D721Med (cell line): ENCODE measurements around the gene KRTAP12-1.

ENCODE experiments used
- DNase-seq: peaks from one replicate; pipeline ENCODE4 v3.0.0; 2011; ENCODE audit warnings: low spot score; ENCODE audit not compliant: insufficient read length
- FAIRE-seq: peaks from 2 replicates; lab custom pipeline; 2011; peaks lifted over from hg19 to GRCh38; lab: Jason Lieb, UNC
- TF ChIP-seq, protein P1 (sequence below): IDR thresholded peaks from 2 replicates; pipeline ENCODE4 v1.5.1; 2012; ENCODE audit warnings: mild to moderate bottlenecking, control low read depth; ENCODE audit not compliant: insufficient read depth; ENCODE audit errors: missing control alignments

The KRTAP12-1 gene

DNA sequence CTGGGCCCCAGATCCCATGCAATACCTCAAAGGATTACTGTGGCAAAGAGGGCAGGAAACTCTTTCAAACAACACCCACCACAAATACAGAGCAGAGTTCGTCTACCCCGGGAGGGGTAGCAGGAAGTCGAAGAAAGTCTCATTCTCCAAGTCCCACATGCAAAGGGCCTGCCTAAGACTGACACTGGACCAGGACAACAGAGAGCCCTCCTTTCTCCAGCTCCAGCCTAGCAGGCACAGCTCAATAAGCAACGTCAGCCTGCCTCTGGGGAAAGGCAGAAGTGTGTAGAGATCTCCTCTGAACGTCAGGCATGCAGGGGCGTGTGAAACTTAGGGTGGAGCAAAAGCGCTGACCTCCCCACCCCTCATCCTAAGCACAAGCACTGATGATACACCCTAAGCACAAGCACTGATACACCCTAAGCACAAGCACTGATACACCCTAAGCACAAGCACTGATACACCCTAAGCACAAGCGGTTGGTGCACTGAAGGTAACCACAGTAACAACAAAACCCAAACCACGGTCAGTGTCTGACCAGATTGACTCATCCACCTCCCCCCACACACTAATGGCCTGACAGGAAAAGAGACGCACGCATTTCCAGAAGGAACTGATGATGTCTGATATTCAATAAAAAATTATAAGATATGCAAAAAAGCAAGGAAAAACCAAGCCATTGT, 22.9 kb downstream of the KRTAP12-1 start:
- no peak for DNase-seq
- FAIRE-seq, result no peak
- TF ChIP-seq, protein P1, sequence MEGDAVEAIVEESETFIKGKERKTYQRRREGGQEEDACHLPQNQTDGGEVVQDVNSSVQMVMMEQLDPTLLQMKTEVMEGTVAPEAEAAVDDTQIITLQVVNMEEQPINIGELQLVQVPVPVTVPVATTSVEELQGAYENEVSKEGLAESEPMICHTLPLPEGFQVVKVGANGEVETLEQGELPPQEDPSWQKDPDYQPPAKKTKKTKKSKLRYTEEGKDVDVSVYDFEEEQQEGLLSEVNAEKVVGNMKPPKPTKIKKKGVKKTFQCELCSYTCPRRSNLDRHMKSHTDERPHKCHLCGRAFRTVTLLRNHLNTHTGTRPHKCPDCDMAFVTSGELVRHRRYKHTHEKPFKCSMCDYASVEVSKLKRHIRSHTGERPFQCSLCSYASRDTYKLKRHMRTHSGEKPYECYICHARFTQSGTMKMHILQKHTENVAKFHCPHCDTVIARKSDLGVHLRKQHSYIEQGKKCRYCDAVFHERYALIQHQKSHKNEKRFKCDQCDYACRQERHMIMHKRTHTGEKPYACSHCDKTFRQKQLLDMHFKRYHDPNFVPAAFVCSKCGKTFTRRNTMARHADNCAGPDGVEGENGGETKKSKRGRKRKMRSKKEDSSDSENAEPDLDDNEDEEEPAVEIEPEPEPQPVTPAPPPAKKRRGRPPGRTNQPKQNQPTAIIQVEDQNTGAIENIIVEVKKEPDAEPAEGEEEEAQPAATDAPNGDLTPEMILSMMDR, result no peak

DNA sequence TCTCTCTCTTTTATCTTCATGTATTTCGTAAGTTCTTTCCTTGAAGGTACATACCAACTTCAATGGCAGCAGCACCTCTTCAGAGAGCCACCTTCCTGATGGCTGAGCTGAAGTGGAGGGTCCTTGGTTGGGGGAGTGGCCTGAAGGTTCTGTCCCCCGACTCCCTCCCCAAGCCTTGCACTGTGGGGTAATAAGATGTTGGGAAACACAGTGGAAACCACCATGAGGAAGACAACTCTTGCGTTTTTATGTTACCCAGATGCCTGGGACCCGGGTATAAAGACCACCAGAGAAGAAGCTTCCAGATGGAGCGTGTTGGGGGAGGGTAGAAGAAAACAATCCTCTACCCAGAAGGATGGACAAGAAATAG, 23.4 kb downstream of the KRTAP12-1 start:
- FAIRE-seq (no peak), DNase-seq (no peak)
- TF ChIP-seq, protein P1, result no peak

DNA sequence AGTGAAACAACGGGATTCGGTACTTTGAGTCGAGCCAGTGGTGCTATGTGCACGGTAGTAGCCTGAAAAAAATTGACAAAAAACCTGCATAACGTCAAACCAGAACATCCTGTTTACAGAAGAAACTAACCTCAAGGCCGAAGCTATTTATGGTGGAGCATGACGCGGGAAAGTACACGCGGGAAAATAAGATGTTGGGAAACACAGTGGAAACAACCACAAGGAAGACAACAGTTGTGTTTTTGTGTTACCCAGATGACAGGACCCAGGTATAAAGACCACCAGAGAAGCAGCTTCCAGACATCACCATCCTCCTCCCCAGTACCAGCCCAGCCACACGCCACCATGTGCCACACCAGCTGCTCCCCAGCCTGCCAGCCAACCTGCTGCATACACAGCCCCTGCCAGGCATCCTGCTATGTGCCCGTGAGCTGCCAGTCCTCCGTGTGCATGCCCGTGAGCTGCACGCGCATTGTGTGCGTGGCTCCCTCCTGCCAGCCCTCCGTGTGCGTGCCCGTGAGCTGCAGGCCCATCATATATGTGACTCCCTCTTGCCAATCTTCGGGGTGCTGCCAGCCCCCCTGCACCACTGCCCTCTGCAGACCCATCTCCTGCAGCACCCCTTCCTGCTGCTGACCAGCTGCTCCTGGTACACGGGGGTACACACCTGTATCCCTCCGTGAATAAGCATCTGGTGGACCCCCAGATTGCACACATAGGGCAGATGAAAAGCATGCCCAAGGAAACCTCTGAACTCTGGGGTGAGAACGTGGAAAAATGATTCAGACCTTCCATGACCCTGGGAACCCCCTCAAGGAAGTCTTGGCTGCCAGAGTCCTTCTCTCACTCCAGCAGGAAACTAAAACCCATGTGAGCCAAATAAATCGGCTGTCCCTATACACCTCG, 24.1 kb downstream of the KRTAP12-1 start, which contains the start of gene KRTAP12-3:
TSS of gene KRTAP12-3 (plus strand) at position 298 of the 906 bp plus-strand sequence. CDS start at position 346, 48 bp downstream.
- DNase-seq (no peak), FAIRE-seq (no peak)
- TF ChIP-seq, protein P1, result no peak

DNA sequence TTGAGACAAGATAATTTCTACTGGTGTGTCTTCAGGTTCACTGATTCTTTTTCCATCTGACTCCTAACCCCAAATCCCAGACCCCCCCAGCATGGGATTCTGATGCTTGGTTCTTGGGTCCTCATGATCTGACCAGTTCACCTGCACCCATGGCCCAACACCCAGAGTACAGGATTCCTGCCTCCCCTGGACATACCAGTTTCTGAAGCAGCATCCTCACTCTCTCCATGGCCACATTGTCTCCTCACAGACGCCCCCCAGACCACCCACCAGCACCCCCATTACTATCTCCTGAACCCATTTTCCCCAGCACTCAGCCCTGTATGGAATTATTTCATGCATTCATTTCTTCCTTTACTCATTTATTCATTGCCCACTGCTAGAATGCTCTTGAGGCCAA, 25.1 kb downstream of the KRTAP12-1 start:
- no peak for FAIRE-seq
- DNase-seq, result no peak
- TF ChIP-seq, protein P1, result no peak

DNA sequence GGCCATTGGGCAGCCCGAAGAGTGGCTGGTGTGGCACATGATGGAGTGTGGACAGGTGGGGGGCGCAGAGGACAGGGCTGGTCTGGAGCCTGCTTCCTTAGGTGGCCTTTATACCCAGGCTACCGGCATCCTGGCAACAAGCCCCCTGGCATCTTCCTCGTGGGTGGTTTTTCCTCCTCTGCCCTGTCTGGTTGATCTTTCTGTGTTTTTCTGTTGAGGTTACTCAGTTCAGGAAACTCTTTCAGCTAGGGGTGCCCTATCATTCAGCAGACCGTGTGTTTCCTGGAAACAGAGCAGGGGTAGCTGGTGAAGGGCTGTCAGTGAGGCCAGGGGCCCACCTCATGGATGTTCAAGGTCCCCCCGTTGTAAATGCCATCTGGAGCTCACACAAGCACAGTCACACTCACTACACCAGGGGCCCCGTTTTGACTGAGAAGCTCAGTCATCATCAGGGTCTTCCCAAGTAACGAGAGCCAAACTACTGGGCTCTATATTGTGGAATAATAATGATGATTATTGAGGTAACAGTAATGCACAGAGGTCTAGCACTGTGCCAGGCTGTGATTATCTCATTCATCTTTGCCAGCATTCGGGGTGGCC, 27.3 kb downstream of the KRTAP12-1 start, which contains the start of gene KRTAP12-4:
TSS of gene KRTAP12-4 (minus strand) at position 84 of the 600 bp plus-strand sequence. CDS start at position 39, 45 bp downstream.
- TF ChIP-seq, protein P1, result no peak
- FAIRE-seq (no peak), DNase-seq (no peak)

DNA sequence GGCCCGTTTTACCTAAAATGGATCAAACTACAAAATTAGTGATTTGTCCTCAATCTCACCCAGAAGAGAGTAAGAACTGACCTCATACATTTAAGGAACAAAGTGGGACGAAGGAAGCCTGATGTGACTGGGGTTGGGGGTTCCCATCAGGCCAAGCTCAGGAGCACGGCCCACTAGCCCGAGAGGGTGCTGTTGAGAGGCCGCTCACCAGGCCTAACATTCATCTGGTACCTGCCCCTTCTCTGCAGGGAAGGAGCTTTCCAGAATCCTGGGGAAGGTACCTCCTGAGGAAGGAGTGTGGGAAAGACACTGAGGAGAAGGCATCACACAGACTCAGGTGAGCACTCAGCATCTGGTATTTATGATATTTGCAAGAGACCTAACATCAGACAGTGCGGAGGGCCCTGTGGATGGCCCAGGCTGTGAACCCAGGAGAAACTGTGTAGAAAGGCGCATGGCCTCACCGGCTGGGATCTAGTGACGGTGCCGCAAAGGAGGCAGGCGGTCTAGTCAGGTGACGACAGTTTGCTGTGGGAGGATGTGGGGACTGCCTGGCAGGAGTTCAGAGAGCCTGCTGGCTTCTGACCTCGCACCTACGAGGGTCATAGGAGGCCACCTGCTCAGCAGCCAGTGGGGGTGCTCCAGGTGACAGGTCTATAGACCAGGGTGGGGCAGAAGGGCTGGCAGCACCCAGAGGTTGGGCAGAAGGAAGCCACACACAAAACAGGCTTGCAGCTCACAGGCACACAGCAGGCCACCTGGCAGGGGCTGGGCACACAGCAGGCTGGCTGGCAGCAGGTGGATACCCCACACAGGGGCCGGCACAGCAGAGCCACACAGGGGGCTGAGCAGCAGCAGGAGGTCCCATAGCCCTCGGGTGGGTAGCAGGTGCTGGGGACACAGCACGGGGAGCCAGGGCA, 28.0 kb downstream of the KRTAP12-1 start:
- TF ChIP-seq, protein P1, result no peak
- no peak for DNase-seq
- FAIRE-seq, result no peak
